ENCODE measurements around the gene SUPT16H. TPM values are rescaled to one million over a fixed set of nuclear protein-coding genes. Genes with fewer than 3 reads are reported as not detected.
A peak's percentile ranks its signal among the peaks of the same experiment; 100 is the strongest.

The SUPT16H gene
- total and polyA plus RNA-seq, 2 of the 13 experiments (the other 11 are each of a cell fraction or from before 2014, with no cell fraction given) = 77.5 to 230 TPM

DNA sequence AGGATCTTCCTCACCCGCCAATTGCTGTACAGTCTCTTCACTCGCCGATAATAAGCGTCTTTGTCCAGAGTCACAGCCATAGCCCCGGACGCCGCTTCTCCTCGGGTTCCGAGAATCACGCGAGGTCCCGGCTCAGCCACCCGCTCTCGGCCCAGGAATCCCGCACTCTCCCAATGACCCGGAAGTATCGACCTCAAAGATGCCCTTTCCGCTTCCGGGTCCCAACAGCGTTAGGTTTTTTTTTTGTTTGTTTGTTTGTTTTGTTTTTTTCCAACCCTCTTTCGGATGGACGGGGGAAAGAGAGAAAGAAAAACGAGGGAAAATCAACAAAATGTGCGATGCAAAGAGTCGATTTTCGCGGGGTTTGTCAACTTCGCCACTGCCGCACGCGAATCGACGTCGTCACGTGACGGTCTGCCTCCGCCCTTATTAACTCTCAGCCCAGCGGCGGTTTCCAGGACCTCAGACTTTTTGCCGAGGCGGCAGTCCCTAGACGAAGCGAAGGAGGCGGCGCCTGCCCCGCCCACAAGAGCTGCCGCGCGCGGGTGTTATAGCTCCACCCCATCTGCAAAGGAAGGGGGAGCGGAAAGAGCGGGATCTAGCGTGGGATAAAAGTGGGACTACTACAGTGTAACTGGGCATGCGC, at the start of gene SUPT16H (continued):
- no peak for TF ChIP-seq SOX6 (IDR thresholded peaks at IDR 0.05)
- peak; percentile 80 for TF ChIP-seq SOX6 (CRISPR knock-in tag; IDR thresholded peaks at IDR 0.05)
- TF ChIP-seq RAD21 (CRISPR knock-in tag; IDR thresholded peaks at IDR 0.05) = peak; percentile 46; the same call in 1 of the 2 replicates
- TF ChIP-seq ZBTB20 (CRISPR knock-in tag; IDR thresholded peaks at IDR 0.05; ENCODE audit: borderline replicate concordance, low read depth) = peak; percentile 45; the same call in 1 of the 2 replicates
- TF ChIP-seq FIP1L1 (IDR thresholded peaks at IDR 0.05; ENCODE audit: borderline replicate concordance, insufficient read depth, low read depth, low read length) = 0 out of 2 replicates have a peak, but pooled peaks have one; percentile 68
- peak; percentile 50; the same call in 1 of the 2 replicates for TF ChIP-seq FOXK2 (IDR thresholded peaks at IDR 0.05)
- no peak; the same call in 1 of the 2 replicates for TF ChIP-seq ZSCAN30 (CRISPR knock-in tag; IDR thresholded peaks at IDR 0.05)
- peak; percentile 89; the same call in 1 of the 2 replicates for TF ChIP-seq ZNF230 (CRISPR knock-in tag; IDR thresholded peaks at IDR 0.05)
- TF ChIP-seq HCFC1 (IDR thresholded peaks at IDR 0.05; ENCODE audit: low read depth, low read length) = peak; percentile 67
- TF ChIP-seq, protein P1, sequence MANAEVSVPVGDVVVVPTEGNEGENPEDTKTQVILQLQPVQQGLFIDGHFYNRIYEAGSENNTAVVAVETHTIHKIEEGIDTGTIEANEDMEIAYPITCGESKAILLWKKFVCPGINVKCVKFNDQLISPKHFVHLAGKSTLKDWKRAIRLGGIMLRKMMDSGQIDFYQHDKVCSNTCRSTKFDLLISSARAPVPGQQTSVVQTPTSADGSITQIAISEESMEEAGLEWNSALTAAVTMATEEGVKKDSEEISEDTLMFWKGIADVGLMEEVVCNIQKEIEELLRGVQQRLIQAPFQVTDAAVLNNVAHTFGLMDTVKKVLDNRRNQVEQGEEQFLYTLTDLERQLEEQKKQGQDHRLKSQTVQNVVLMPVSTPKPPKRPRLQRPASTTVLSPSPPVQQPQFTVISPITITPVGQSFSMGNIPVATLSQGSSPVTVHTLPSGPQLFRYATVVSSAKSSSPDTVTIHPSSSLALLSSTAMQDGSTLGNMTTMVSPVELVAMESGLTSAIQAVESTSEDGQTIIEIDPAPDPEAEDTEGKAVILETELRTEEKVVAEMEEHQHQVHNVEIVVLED (CRISPR knock-in tag; IDR thresholded peaks at IDR 0.05; ENCODE audit: borderline replicate concordance) = peak; percentile 91
- TF ChIP-seq EP300 (IDR thresholded peaks at IDR 0.05; ENCODE audit: low read depth in 2 of 2, low read length in 2 of 2) = peak in 1 of 2 experiments; percentile 25; a peak in 2 of 4 replicates
- no peak for TF ChIP-seq EP300 (CRISPR knock-in tag; IDR thresholded peaks at IDR 0.05; ENCODE audit: borderline replicate concordance)
- TF ChIP-seq GLI4 (CRISPR knock-in tag; IDR thresholded peaks at IDR 0.05; ENCODE audit: borderline replicate concordance) = peak; percentile 72; the same call in 1 of the 2 replicates
- peak; percentile 11; the same call in 1 of the 2 replicates for TF ChIP-seq ZNF747 (CRISPR knock-in tag; IDR thresholded peaks at IDR 0.05; ENCODE audit: borderline replicate concordance)
- no peak for TF ChIP-seq SMC3 (IDR thresholded peaks at IDR 0.05; ENCODE audit: low read length)
- TF ChIP-seq SRY (CRISPR knock-in tag; IDR thresholded peaks at IDR 0.05) = peak; percentile 95
- peak; percentile 100 for TF ChIP-seq ASH2L (IDR thresholded peaks at IDR 0.05; ENCODE audit: insufficient read length, low read depth, low read length)
- TF ChIP-seq, protein P2, sequence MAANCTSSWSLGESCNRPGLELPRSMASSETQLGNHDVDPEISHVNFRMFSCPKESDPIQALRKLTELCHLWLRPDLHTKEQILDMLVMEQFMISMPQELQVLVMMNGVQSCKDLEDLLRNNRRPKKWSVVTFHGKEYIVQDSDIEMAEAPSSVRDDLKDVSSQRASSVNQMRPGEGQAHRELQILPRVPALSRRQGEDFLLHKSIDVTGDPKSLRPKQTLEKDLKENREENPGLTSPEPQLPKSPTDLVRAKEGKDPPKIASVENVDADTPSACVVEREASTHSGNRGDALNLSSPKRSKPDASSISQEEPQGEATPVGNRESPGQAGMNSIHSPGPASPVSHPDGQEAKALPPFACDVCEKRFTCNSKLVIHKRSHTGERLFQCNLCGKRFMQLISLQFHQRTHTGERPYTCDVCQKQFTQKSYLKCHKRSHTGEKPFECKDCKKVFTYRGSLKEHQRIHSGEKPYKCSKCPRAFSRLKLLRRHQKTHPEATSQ (CRISPR knock-in tag; IDR thresholded peaks at IDR 0.05; ENCODE audit: borderline replicate concordance) = peak; percentile 88; the same call in 1 of the 2 replicates
- TF ChIP-seq SP140L (CRISPR knock-in tag; IDR thresholded peaks at IDR 0.05; ENCODE audit: borderline replicate concordance) = 0 out of 2 replicates have a peak, but pooled peaks have one; percentile 62
- TF ChIP-seq NBN (conservative IDR thresholded peaks at IDR 0.05) = no peak
- TF ChIP-seq, protein P3, sequence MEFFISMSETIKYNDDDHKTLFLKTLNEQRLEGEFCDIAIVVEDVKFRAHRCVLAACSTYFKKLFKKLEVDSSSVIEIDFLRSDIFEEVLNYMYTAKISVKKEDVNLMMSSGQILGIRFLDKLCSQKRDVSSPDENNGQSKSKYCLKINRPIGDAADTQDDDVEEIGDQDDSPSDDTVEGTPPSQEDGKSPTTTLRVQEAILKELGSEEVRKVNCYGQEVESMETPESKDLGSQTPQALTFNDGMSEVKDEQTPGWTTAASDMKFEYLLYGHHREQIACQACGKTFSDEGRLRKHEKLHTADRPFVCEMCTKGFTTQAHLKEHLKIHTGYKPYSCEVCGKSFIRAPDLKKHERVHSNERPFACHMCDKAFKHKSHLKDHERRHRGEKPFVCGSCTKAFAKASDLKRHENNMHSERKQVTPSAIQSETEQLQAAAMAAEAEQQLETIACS (CRISPR knock-in tag; IDR thresholded peaks at IDR 0.05) = no peak
- TF ChIP-seq ZSCAN9 (CRISPR knock-in tag; IDR thresholded peaks at IDR 0.05; ENCODE audit: borderline replicate concordance) = peak; percentile 63; the same call in 1 of the 2 replicates
- no peak; the same call in 1 of the 2 replicates for TF ChIP-seq HMG20B (CRISPR knock-in tag; conservative IDR thresholded peaks at IDR 0.05)
- TF ChIP-seq NONO (IDR thresholded peaks at IDR 0.05) = no peak
- peak; percentile 73; the same call in 1 of the 2 replicates for TF ChIP-seq NONO (CRISPR knock-in tag; conservative IDR thresholded peaks at IDR 0.05)
- TF ChIP-seq ZNF543 (CRISPR knock-in tag; IDR thresholded peaks at IDR 0.05) = no peak
- TF ChIP-seq SNAPC2 (CRISPR knock-in tag; IDR thresholded peaks at IDR 0.05) = peak; percentile 80; the same call in 1 of the 2 replicates

Data from HepG2 (cell line).